T1000 (cell line): ENCODE measurements around the gene MICAL2.

ENCODE experiments used
- DNase-seq: peaks from one replicate; lab custom pipeline; 2025; ENCODE audit warnings: mixed read lengths; lab: John Stamatoyannopoulos, UW

The MICAL2 gene

GRCh38 chr11:12098601-12099000, 11.8 kb upstream of the MICAL2 start:
- no peak for DNase-seq

- DNase-seq, result no peak
These were observed 11.1 kb upstream of the MICAL2 start for GRCh38 chr11:12099132-12099873.

GRCh38 chr11:12100429-12100828, 10.0 kb upstream of the MICAL2 start:
- no peak for DNase-seq

GRCh38 chr11:12100841-12101242, 9.5 kb upstream of the MICAL2 start:
- DNase-seq, result no peak

- no peak for DNase-seq
These were observed 9.1 kb upstream of the MICAL2 start for GRCh38 chr11:12101318-12101717.

- no peak for DNase-seq
These were observed 7.6 kb upstream of the MICAL2 start for GRCh38 chr11:12102588-12103410.

- DNase-seq, result no peak
These were observed 6.8 kb upstream of the MICAL2 start for GRCh38 chr11:12103411-12104225.

GRCh38 chr11:12105471-12105870, 4.9 kb upstream of the MICAL2 start:
- no peak for DNase-seq

GRCh38 chr11:12106101-12106500, 4.3 kb upstream of the MICAL2 start:
- DNase-seq, result no peak

- DNase-seq, result no peak
These were observed 3.9 kb upstream of the MICAL2 start for GRCh38 chr11:12106501-12106900.

- DNase-seq, result no peak
These were observed 1.4 kb upstream of the MICAL2 start for GRCh38 chr11:12108875-12109453.

GRCh38 chr11:12109591-12110196, 696 bp upstream of the MICAL2 start:
- DNase-seq, result no peak

GRCh38 chr11:12110714-12111548, 541 bp downstream of the MICAL2 start:
- DNase-seq, result no peak

GRCh38 chr11:12111549-12112520, 1.4 kb downstream of the MICAL2 start:
- no peak for DNase-seq

GRCh38 chr11:12112750-12113149, 2.4 kb downstream of the MICAL2 start:
- no peak for DNase-seq

- no peak for DNase-seq
These were observed 2.9 kb downstream of the MICAL2 start for GRCh38 chr11:12113294-12113693.

- DNase-seq, result no peak
These were observed 4.0 kb downstream of the MICAL2 start for GRCh38 chr11:12114193-12115033.

GRCh38 chr11:12116425-12117032, 6.1 kb downstream of the MICAL2 start:
- no peak for DNase-seq
